Coronary artery (tissue), 2 donors: ENCODE measurements around the gene LMCD1.

ENCODE experiments used
- DNase-seq: peaks from one replicate; pipeline ENCODE4 v3.0.0-alpha.2; 2017; ENCODE audit warnings: low spot score
- H3K27ac ChIP-seq, 2 donors: fragments of 200-600 bp; sonication (generic); one replicate each; pipeline ENCODE4 v1.5.1; 2016 to 2019
- H3K4me3 ChIP-seq: fragments of 200-600 bp; sonication (generic); 2 replicates; pipeline ENCODE4 v1.5.1; 2016; ENCODE audit warnings: mild to moderate bottlenecking, moderate library complexity
- TF ChIP-seq, protein P1 (sequence below): fragments of 200-600 bp; sonication (generic); IDR thresholded peaks from one replicate; pipeline ENCODE4 v1.5.1; 2019; ENCODE audit warnings: antibody characterized with exemption

LMCD1 gene

DNA sequence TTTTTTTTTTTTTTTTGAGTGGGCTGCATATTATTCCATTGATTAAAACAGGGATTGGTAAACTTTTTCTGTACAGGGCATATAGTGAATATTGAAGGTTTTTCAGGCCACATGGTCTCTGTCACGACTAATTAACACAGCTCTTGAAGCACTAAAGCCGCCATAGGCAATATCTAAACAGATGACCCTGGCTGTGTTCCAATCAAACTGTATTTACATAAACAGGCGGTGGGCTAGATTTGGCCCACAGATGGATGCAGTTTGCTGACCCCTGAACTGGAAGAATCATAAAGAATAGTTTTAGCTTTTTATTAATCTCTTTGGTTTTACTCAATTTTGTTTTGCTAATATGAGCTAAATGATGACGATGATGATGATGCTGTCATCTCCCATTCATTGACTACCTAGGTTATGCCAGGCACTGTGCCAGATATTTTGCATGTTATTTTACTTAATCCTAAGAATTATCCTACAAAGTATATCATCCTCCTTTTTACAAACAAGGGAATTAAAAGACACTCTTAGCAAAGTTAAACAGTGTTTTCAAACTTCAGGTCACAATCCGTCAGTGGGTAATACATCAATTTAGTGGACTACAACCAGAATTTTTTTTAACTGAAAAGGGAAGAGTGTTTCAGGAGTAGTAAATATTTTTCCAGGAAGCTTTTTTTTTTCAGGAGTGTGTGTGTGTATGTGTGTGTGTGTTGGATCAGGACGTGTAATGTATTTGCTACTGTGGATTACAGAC is 54.3 kb downstream of the LMCD1 start:
- H3K4me3 ChIP-seq, result no peak overlapping the region
- no peak for DNase-seq
- TF ChIP-seq, protein P1, sequence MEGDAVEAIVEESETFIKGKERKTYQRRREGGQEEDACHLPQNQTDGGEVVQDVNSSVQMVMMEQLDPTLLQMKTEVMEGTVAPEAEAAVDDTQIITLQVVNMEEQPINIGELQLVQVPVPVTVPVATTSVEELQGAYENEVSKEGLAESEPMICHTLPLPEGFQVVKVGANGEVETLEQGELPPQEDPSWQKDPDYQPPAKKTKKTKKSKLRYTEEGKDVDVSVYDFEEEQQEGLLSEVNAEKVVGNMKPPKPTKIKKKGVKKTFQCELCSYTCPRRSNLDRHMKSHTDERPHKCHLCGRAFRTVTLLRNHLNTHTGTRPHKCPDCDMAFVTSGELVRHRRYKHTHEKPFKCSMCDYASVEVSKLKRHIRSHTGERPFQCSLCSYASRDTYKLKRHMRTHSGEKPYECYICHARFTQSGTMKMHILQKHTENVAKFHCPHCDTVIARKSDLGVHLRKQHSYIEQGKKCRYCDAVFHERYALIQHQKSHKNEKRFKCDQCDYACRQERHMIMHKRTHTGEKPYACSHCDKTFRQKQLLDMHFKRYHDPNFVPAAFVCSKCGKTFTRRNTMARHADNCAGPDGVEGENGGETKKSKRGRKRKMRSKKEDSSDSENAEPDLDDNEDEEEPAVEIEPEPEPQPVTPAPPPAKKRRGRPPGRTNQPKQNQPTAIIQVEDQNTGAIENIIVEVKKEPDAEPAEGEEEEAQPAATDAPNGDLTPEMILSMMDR, result no peak
- peak overlapping the region; percentile 58 to 83 for H3K27ac ChIP-seq

DNA sequence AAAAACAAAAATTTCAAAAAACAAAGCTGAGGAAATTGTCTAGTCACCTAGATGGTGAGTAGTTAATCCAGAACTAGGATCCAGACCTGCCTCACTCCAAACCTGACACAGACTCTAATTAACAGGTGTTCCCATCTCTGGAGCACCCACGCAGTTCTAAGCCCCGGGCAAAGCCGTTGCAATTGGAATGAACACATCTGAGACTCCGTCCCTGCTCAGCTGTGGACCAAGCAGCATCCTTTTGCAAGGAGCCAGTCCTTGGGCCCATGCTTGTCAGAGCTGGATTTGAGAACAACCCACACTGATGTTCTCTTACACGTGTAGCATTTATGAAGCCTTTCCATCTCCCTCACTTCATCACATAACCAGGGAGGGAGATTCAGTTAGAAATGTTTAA is 54.8 kb downstream of the LMCD1 start:
- TF ChIP-seq, protein P1, result no peak
- peak; percentile 66 for DNase-seq
- no peak overlapping the region for H3K4me3 ChIP-seq
- peak overlapping the region; percentile 58 to 83 for H3K27ac ChIP-seq

DNA sequence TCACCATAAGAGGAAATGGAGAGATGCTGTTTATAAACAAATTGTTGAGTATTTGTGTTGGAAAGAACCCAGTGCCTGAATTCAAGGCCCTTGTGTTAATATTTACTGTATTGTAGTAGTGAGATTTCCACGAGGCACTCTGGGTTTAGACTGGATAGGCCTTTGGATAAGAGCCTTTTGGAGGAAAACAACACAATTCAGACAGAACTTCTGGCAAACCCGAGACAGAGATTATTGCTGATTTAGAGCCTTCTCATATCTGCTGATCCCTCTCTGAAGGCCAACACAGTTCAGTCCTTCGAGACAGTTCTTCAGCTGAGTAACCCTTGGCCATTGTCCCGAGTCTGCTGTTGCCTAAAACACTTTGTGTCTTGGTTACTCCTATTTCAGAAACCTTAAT is 55.7 kb downstream of the LMCD1 start:
- TF ChIP-seq, protein P1, result no peak
- DNase-seq, result no peak
- H3K27ac ChIP-seq, result peak overlapping the region; percentile 58 to 70
- no peak overlapping the region for H3K4me3 ChIP-seq

DNA sequence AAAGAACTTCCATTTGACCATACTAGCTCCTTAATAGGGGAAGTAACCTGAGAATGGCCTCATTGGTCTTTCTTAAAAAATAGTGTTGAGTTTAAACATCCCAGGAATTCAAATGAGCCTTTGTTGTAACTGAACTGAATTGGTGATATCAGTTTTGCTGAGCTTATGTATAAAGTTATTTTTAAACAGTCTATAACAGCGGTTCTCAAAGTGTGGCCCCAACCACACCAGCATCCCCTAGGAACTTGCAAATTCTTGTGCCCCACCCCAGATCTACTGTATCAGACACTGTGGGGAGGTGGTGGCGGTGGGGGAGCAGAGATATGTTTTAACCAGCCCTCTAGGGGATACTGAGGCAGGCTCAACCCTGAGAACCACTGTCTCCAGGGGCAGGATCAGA is 57.0 kb downstream of the LMCD1 start:
- TF ChIP-seq, protein P1, result no peak
- H3K4me3 ChIP-seq, result no peak overlapping the region
- peak overlapping the region in 1 of 2 donors; percentile 91 for H3K27ac ChIP-seq
- peak; percentile 53 for DNase-seq

DNA sequence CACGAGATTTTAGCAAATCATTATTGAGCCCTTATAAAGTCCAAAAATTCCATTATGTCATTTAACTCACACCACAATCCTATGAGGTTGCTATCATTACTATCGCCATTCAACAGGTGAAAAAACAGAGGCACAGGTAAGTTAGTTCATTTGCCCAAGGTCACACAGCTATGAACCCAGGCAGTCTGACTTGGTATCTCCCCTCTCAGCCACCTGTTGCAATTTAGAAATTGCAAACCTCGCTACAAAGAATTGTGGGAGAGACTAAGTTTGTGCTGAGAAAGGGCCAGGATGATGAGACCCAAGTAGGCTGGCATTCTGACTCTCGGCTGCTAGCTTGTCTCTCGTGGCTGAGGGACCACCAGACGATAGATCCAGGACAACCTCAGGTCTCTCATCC is 57.7 kb downstream of the LMCD1 start:
- TF ChIP-seq, protein P1, result no peak
- Histone ChIP-seq H3K27ac (peak overlapping the region; percentile 62 to 91), H3K4me3 (no peak overlapping the region)
- no peak for DNase-seq

DNA sequence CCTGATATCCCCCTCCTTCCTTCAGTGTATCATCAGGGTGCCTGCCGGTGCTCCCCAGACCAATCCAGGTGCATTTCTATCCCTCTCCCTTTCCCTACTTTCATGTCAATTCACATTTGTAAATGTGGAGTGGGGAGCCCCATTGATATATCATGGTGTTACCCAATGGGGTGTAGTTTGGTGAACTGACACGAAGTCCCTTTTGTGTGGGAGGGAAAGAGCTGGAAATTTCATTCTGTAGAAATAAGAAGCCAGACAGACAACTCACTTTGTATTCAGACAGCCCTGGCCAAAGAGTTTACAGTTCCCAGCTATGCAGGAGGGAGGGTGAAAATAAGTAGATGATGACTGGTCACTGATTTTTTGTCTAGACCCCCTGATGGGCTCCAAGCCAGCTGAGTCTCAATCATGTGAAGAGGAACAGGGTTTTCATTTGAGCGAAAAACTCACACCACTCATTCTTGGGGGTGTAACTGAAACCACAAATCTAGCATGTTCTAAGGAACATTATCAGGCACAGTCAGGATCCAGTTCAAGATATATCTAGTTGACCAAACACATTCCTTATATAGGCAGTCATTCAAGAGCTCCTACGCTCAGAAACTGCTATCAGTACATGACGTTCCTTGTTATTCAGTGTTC is 58.9 kb downstream of the LMCD1 start:
- DNase-seq, result no peak
- H3K27ac ChIP-seq, result peak overlapping the region; percentile 62 to 91
- TF ChIP-seq, protein P1, result no peak
- H3K4me3 ChIP-seq, result no peak overlapping the region

DNA sequence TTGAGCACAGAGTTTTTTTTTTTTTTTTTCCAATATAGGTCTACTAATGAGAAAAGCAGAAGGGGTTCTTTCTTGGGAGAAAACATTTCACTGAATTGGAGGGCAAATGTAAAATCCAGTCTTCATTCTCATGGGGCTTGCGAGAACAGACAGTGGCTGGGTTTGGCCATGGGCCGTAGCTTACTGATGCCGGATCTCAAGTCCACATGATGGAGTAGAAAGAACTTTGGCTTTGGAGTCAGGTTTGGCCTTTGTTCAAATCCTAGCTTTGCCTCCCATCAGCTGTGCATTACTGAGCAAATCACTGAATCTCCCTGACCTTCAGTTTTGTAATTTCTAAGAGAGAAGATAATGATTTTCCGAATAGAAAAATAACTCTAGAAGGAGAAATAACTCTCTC is 59.7 kb downstream of the LMCD1 start:
- no peak overlapping the region for H3K4me3 ChIP-seq
- DNase-seq, result no peak
- TF ChIP-seq, protein P1, result no peak
- H3K27ac ChIP-seq, result peak overlapping the region; percentile 62 to 91
